Thymus (tissue), 11 donors: ENCODE data around the gene TMEM178A. TPM values are rescaled to one million over a fixed set of nuclear protein-coding genes. Genes with fewer than 3 reads are reported as not detected.

Experiments used
- DNase-seq, 9 donors: peaks; one replicate each; pipeline ENCODE4 v3.0.0-alpha.2; 2013; ENCODE audit warnings: low spot score in 9 of 9, low read depth in 6 of 9, missing footprints in 1 of 9
- H3K27ac ChIP-seq, 2 donors: one replicate each; pipeline ENCODE4 v1.5.1; 2013; ENCODE audit warnings: control low read depth in 1 of 2, low read depth in 1 of 2, low read length in 1 of 2, mild to moderate bottlenecking in 1 of 2, moderate library complexity in 1 of 2
- H3K27me3 ChIP-seq, 2 donors: one replicate each; pipeline ENCODE4 v1.5.1; 2013; ENCODE audit warnings: low read length in 1 of 2; ENCODE audit not compliant: control insufficient read depth in 2 of 2, insufficient read depth in 1 of 2
- H3K36me3 ChIP-seq, 2 donors: one replicate each; pipeline ENCODE4 v1.5.1; 2013; ENCODE audit warnings: low read length in 1 of 2, mild to moderate bottlenecking in 1 of 2, moderate library complexity in 1 of 2; ENCODE audit not compliant: control insufficient read depth in 2 of 2, insufficient read depth in 2 of 2
- H3K4me1 ChIP-seq, 2 donors: one replicate each; pipeline ENCODE4 v1.5.1; 2013; ENCODE audit warnings: low read length in 2 of 2; ENCODE audit not compliant: control insufficient read depth in 2 of 2, insufficient read depth in 2 of 2
- H3K4me3 ChIP-seq, 2 donors: one replicate each; pipeline ENCODE4 v1.5.1; 2013; ENCODE audit warnings: low read length in 2 of 2, control low read depth in 1 of 2, mild to moderate bottlenecking in 1 of 2
- H3K9me3 ChIP-seq, 2 donors: one replicate each; pipeline ENCODE4 v1.5.1; 2013; ENCODE audit warnings: low read length in 1 of 2, mild to moderate bottlenecking in 1 of 2; ENCODE audit not compliant: control insufficient read depth in 2 of 2, insufficient read depth in 1 of 2
- WGBS: extraction: QIAGEN DNeasy Blood & Tissue Kit; methylation state at CpG from one replicate; pipeline ENCODE4 v1.1.7; 2013; 5-methylcytosine and 5-hydroxymethylcytosine counted together
- polyA plus RNA-seq: library from polyadenylated mRNA; stranded (reverse); fragments of 200-250 nt; gene quantifications from one replicate; pipeline ENCODE4 v1.2.3, GENCODE V29; 2013
- total RNA-seq: library from RNA; stranded (reverse); fragments of 120-200 nt; gene quantifications from one replicate; pipeline ENCODE4 v1.2.4, GENCODE V29; 2013
- donor health status: healthy.

The TMEM178A gene
- total and polyA plus RNA-seq, 2 donors: 0.66 to 5.5 TPM

- WGBS: 98% methylated on average over 10 of the region's 10 CpGs
- Histone ChIP-seq H3K27me3 (no peaks in the 10 kb centered on the region), H3K9me3 (no peaks in the 10 kb centered on the region), H3K36me3 (peaks cover 32 to 44% of the 10 kb centered on the region in 2 donors), H3K4me3 (no peak overlapping the region), H3K27ac (no peak overlapping the region), H3K4me1 (no peaks in the 10 kb centered on the region)
- no peak for DNase-seq
Observed at GRCh38 chr2:39733070-39733674, 67.5 kb downstream of the TMEM178A start.

GRCh38 chr2:39734445-39734844 is 68.7 kb downstream of the TMEM178A start:
- Histone ChIP-seq H3K4me1 (no peaks in the 10 kb centered on the region), H3K9me3 (no peaks in the 10 kb centered on the region), H3K4me3 (no peak overlapping the region), H3K36me3 (peaks cover 33 to 55% of the 10 kb centered on the region in 2 donors), H3K27ac (no peak overlapping the region), H3K27me3 (no peaks in the 10 kb centered on the region)
- no peak for DNase-seq

- 98% methylated on average over 3 of the region's 3 CpGs for WGBS
Observed at GRCh38 chr2:39735648-39736047, 69.9 kb downstream of the TMEM178A start.

DNA sequence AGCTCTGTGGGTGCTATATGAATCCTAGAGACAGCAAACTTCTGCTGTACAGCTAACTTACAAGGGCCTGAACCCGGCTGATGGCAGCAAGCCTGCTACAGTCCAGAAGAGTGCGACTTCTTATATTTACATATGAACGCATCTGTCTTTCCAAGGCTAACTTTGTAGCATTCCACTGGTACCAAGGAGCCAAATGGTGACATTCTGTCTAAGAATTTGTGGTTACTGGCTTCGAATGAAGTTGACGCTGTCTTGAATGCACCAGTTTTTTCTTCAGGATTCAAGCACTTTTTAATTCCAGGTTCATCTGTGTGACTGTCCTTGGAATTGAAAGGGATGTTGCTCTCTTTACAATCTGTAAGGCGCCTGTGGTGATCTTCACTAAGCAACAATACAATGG is 70.9 kb downstream of the TMEM178A start:
- H3K4me1 ChIP-seq: no peaks in the 10 kb centered on the region
- peaks cover 30 to 66% of the 10 kb centered on the region in 2 donors for H3K36me3 ChIP-seq
- no peak overlapping the region for H3K4me3 ChIP-seq
- H3K27me3 ChIP-seq: no peaks in the 10 kb centered on the region
- no peak for DNase-seq
- H3K27ac ChIP-seq: no peak overlapping the region
- no peaks in the 10 kb centered on the region for H3K9me3 ChIP-seq
- WGBS: 98% methylated on average over 6 of the region's 6 CpGs

More at GRCh38 chr2:39735648-39736047, 69.9 kb downstream of the TMEM178A start:
- H3K4me3 ChIP-seq: no peak overlapping the region
- no peaks in the 10 kb centered on the region for H3K4me1 ChIP-seq
- no peak for DNase-seq
- no peaks in the 10 kb centered on the region for H3K27me3 ChIP-seq
- no peaks in the 10 kb centered on the region for H3K9me3 ChIP-seq
- H3K27ac ChIP-seq: no peak overlapping the region
- H3K36me3 ChIP-seq: peaks cover 30 to 61% of the 10 kb centered on the region in 2 donors

- no peaks in the 10 kb centered on the region for H3K9me3 ChIP-seq
- no peaks in the 10 kb centered on the region for H3K27me3 ChIP-seq
- H3K4me3 ChIP-seq: no peak overlapping the region
- no peak overlapping the region for H3K27ac ChIP-seq
- H3K4me1 ChIP-seq: no peaks in the 10 kb centered on the region
- H3K36me3 ChIP-seq: peaks cover 31 to 69% of the 10 kb centered on the region in 2 donors
- 97% methylated on average over 8 of the region's 8 CpGs for WGBS
- DNase-seq: no peak
Observed at GRCh38 chr2:39737661-39738060, 71.9 kb downstream of the TMEM178A start.

DNA sequence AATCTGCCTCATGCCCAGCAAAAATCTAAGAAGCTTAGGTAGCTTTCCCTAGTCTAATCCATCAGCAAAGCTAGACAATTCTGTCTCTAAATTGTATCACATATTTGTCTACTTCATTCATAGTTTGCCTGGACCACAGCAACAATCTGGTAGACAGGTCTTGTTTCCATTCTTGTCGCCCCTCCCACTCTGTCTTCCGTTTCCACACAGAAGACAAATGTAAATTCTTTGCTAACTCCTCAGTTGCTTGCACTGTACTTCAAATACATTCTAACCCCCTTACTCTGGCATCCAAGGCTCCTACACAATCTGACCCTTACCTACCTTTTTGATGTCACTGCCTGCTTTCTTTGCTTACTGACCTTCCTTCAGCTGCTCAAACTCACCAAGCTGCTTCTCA is 73.2 kb downstream of the TMEM178A start:
- H3K36me3 ChIP-seq: peaks cover 32 to 79% of the 10 kb centered on the region in 2 donors
- no peaks in the 10 kb centered on the region for H3K27me3 ChIP-seq
- WGBS: 95% methylated on average over 2 of the region's 2 CpGs
- no peak overlapping the region for H3K4me3 ChIP-seq
- DNase-seq: no peak
- H3K9me3 ChIP-seq: no peaks in the 10 kb centered on the region
- no peaks in the 10 kb centered on the region for H3K4me1 ChIP-seq
- no peak overlapping the region for H3K27ac ChIP-seq

DNA sequence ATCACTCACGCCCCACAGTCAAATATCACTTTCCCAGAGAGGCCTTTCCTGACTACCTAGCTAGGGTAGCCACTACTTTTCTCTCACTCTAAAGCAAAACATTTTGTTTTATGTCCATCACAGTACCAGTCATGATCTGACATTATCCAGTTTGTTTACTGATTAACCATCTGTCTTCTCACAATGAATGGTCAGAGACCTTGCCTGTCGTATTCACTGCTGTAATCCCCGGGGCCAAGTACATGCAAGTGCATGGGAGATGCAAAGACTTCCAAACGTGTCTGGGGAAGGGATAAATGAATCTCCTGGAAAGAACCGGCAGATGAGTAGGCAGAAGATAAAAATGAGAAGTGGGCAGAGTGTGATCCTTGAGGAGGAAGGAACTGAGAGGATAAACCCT is 73.7 kb downstream of the TMEM178A start:
- 98% methylated on average over 5 of the region's 5 CpGs for WGBS
- Histone ChIP-seq H3K36me3 (peaks cover 32 to 79% of the 10 kb centered on the region in 2 donors), H3K4me1 (no peaks in the 10 kb centered on the region)

GRCh38 chr2:39741871-39742270 is 76.2 kb downstream of the TMEM178A start:
- no peak for DNase-seq
- no peak overlapping the region for H3K27ac ChIP-seq
- H3K4me3 ChIP-seq: no peak overlapping the region
- 98% methylated on average over 1 of the region's 1 CpG for WGBS
- peaks cover 28 to 61% of the 10 kb centered on the region in 2 donors for H3K36me3 ChIP-seq
- no peaks in the 10 kb centered on the region for H3K27me3 ChIP-seq
- no peaks in the 10 kb centered on the region for H3K4me1 ChIP-seq
- H3K9me3 ChIP-seq: no peaks in the 10 kb centered on the region

More for the DNA sequence above, 73.7 kb downstream of the TMEM178A start:
- no peak for DNase-seq
- Histone ChIP-seq H3K27ac (no peak overlapping the region), H3K27me3 (no peaks in the 10 kb centered on the region), H3K4me3 (no peak overlapping the region), H3K9me3 (no peaks in the 10 kb centered on the region)

- Histone ChIP-seq H3K4me1 (no peaks in the 10 kb centered on the region), H3K4me3 (no peak overlapping the region), H3K36me3 (peaks cover 16 to 48% of the 10 kb centered on the region in 2 donors), H3K27me3 (no peaks in the 10 kb centered on the region), H3K27ac (no peak overlapping the region), H3K9me3 (no peaks in the 10 kb centered on the region)
- 64% methylated on average over 1 of the region's 1 CpG for WGBS
- DNase-seq: no peak
Observed at GRCh38 chr2:39743269-39743776, 77.6 kb downstream of the TMEM178A start.
